HepG2 (cell line): ENCODE data around the gene TACC3. TPM values are rescaled to one million over a fixed set of nuclear protein-coding genes. Genes with fewer than 3 reads are reported as not detected.

Experiments
- AFF4 ChIP-seq: sonication (generic); formaldehyde crosslinking; IDR thresholded peaks from 2 replicates; pipeline ENCODE4 v1.4.0; 2020; ENCODE audit warnings: missing genetic modification reagents
- BCL3 ChIP-seq: sonication (generic); formaldehyde crosslinking; IDR thresholded peaks from 2 replicates; pipeline ENCODE4 v1.5.1; 2020; ENCODE audit warnings: mild to moderate bottlenecking, missing genetic modification reagents, moderate library complexity
- DR1 ChIP-seq: sonication (generic); formaldehyde crosslinking; IDR thresholded peaks from 2 replicates; pipeline ENCODE4 v1.8.0; 2021; ENCODE audit warnings: mild to moderate bottlenecking, missing genetic modification reagents, inconsistent platforms
- HCFC1 ChIP-seq: fragments of 150-350 bp; IDR thresholded peaks from 2 replicates; pipeline ENCODE4 v1.6.1; 2014; ENCODE audit warnings: low read depth, low read length
- HNRNPLL ChIP-seq: fragments of 200-400 bp; formaldehyde crosslinking; IDR thresholded peaks from 2 replicates; pipeline ENCODE4 v1.6.1; 2017; ENCODE audit warnings: mild to moderate bottlenecking, low read depth, low read length; ENCODE audit not compliant: poor library complexity, severe bottlenecking
- HOXA9 ChIP-seq: sonication (generic); formaldehyde crosslinking; IDR thresholded peaks from 2 replicates; pipeline ENCODE4 v1.8.1; 2022; ENCODE audit warnings: missing genetic modification reagents, mild to moderate bottlenecking, moderate library complexity, borderline replicate concordance
- IKZF1 ChIP-seq: fragments of 450-650 bp; IDR thresholded peaks from 2 replicates; pipeline ENCODE4 v1.7.1; 2016
- LCORL ChIP-seq, 2 experiments: fragments of 450-650 bp in 1 of 2; sonication (generic) in 1 of 2; formaldehyde crosslinking in 1 of 2; IDR thresholded peaks; 2 replicates each; pipeline versions ENCODE4 v1.5.0 to v1.6.1; 2017 to 2020; ENCODE audit warnings: antibody characterized with exemption in 1 of 2, missing genetic modification reagents in 1 of 2
- RFX3 ChIP-seq: IDR thresholded peaks from 2 replicates; pipeline ENCODE4 v1.6.1; 2016; ENCODE audit warnings: missing biosample characterization, missing genetic modification reagents
- SRSF1 ChIP-seq: fragments of 200-400 bp; formaldehyde crosslinking; optimal IDR thresholded peaks from 2 replicates; pipeline ENCODE3; 2017; ENCODE audit warnings: mild to moderate bottlenecking, low read depth, low read length, moderate library complexity
- TAF15 ChIP-seq: fragments of 200-400 bp; formaldehyde crosslinking; IDR thresholded peaks from one replicate; pipeline ENCODE4 v1.6.1; 2018; ENCODE audit warnings: mild to moderate bottlenecking, low read depth, low read length; ENCODE audit not compliant: poor library complexity, severe bottlenecking
- ZBTB2 ChIP-seq: sonication (generic); formaldehyde crosslinking; IDR thresholded peaks from 2 replicates; pipeline ENCODE4 v1.8.0; 2022; ENCODE audit warnings: low read depth, missing genetic modification reagents
- ZBTB46 ChIP-seq: sonication (generic); formaldehyde crosslinking; IDR thresholded peaks from 2 replicates; pipeline ENCODE4 v1.4.0; 2020; ENCODE audit warnings: mild to moderate bottlenecking, missing genetic modification reagents, borderline replicate concordance
- ZNF446 ChIP-seq: sonication (generic); formaldehyde crosslinking; IDR thresholded peaks from 2 replicates; pipeline ENCODE4 v1.5.0; 2020; ENCODE audit warnings: mild to moderate bottlenecking, missing genetic modification reagents
- ZNF580 ChIP-seq: IDR thresholded peaks from 2 replicates; pipeline ENCODE4 v1.6.1; 2016; ENCODE audit warnings: low read depth, borderline replicate concordance
- ZNF770 ChIP-seq: sonication (generic); formaldehyde crosslinking; IDR thresholded peaks from 2 replicates; pipeline ENCODE4 v1.5.0; 2020; ENCODE audit warnings: mild to moderate bottlenecking, missing genetic modification reagents
- ZSCAN12 ChIP-seq: sonication (generic); formaldehyde crosslinking; IDR thresholded peaks from 2 replicates; pipeline ENCODE4 v1.9.0; 2021; ENCODE audit warnings: mild to moderate bottlenecking, missing genetic modification reagents
- polyA plus RNA-seq, 8 experiments: library from polyadenylated mRNA; depleted of rRNA in 3 of 8; stranded (reverse) in 7 of 8; unstranded in 1 of 8; fragments of >200 nt; fragmentation: Illumina TruSeq in 4 of 8; extraction: Trizol in 4 of 8; gene quantifications; 2 replicates each; pipeline versions ENCODE4 v1.2.1 to v1.2.3, GENCODE V29; 2011 to 2016; ENCODE audit warnings: low read depth in 4 of 8, missing spikeins in 1 of 8, mixed read lengths in 1 of 8; ENCODE audit not compliant: insufficient read depth in 1 of 8
- total RNA-seq, 5 experiments: library from RNA; depleted of rRNA; stranded (reverse); fragments of >200 nt; fragmentation: Illumina TruSeq; extraction: Trizol; gene quantifications; 2 replicates each; pipeline ENCODE4 v1.2.3, GENCODE V29; 2016; ENCODE audit warnings: low read depth in 1 of 5

The TACC3 gene
- total and polyA plus RNA-seq, 2 of the 13 experiments (the other 11 are each of a cell fraction or from before 2014, with no cell fraction given) = 20.3 to 21.2 TPM

- TF ChIP-seq ZBTB46 = no peak
- TF ChIP-seq ZNF770 (CRISPR knock-in tag) = no peak
- peak; percentile 17; the same call in 1 of the 2 replicates for TF ChIP-seq ZNF580 (CRISPR knock-in tag)
- TF ChIP-seq ZSCAN12 = no peak
- no peak for TF ChIP-seq IKZF1
- no peak for TF ChIP-seq HCFC1
- TF ChIP-seq SRSF1 = no peak
- no peak for TF ChIP-seq ZBTB2 (CRISPR knock-in tag)
- TF ChIP-seq LCORL (IDR thresholded peaks at IDR 0.05) = no peak
- peak; percentile 56; the same call in 1 of the 2 replicates for TF ChIP-seq LCORL (CRISPR knock-in tag; IDR thresholded peaks at IDR 0.05)
- no peak for TF ChIP-seq ZNF446
- TF ChIP-seq HOXA9 (CRISPR knock-in tag) = no peak
- no peak for TF ChIP-seq TAF15
- no peak for TF ChIP-seq AFF4 (CRISPR knock-in tag)
- TF ChIP-seq RFX3 (CRISPR knock-in tag) = no peak
- no peak for TF ChIP-seq BCL3
- TF ChIP-seq DR1 = no peak
- TF ChIP-seq HNRNPLL = no peak
Observed at GRCh38 chr4:1750381-1751154, 29.2 kb downstream of the TACC3 start (continued).
